Spleen (tissue), 11 donors: ENCODE results near the gene TUBGCP6. TPM values are rescaled to one million over a fixed set of nuclear protein-coding genes. Genes with fewer than 3 reads are reported as not detected.

Experiments
- DNase-seq: peaks from one replicate; pipeline ENCODE4 v3.0.0-alpha.2; 2020
- H3K27ac ChIP-seq, 8 donors: fragments of 200-600 bp; sonication (generic) in 7 of 8; 1 replicate in 4 of 8; 2 replicates in 4 of 8; pipeline versions ENCODE4 v1.5.0 to v1.8.0; 2016 to 2021; ENCODE audit warnings: inconsistent platforms in 4 of 8, mild to moderate bottlenecking in 4 of 8, moderate library complexity in 1 of 8
- H3K27me3 ChIP-seq, 7 donors: fragments of 200-600 bp; sonication (generic) in 6 of 7; replicated peaks in 1 of 7; 1 replicate in 4 of 7; 2 replicates in 3 of 7; pipeline versions ENCODE4 v1.5.0 to v1.8.0; 2016 to 2021; ENCODE audit warnings: inconsistent platforms in 3 of 7, mild to moderate bottlenecking in 1 of 7
- H3K36me3 ChIP-seq, 6 donors: fragments of 200-600 bp; sonication (generic) in 5 of 6; 1 replicate in 4 of 6; 2 replicates in 2 of 6; pipeline versions ENCODE4 v1.5.0 to v1.8.0; 2016 to 2021; ENCODE audit warnings: inconsistent platforms in 2 of 6
- H3K4me1 ChIP-seq, 6 donors: fragments of 200-600 bp; sonication (generic) in 5 of 6; 1 replicate in 3 of 6; 2 replicates in 3 of 6; pipeline versions ENCODE4 v1.5.0 to v1.8.0; 2016 to 2021; ENCODE audit warnings: inconsistent platforms in 3 of 6
- H3K4me3 ChIP-seq, 8 donors: fragments of 200-600 bp; sonication (generic) in 7 of 8; 1 replicate in 4 of 8; 2 replicates in 4 of 8; pipeline versions ENCODE4 v1.5.0 to v1.8.0; 2016 to 2021; ENCODE audit warnings: inconsistent platforms in 4 of 8, mild to moderate bottlenecking in 4 of 8, moderate library complexity in 2 of 8
- H3K9me3 ChIP-seq, 8 donors: fragments of 200-600 bp; sonication (generic) in 7 of 8; 1 replicate in 4 of 8; 2 replicates in 4 of 8; pipeline versions ENCODE4 v1.5.0 to v1.8.0; 2016 to 2021; ENCODE audit warnings: inconsistent platforms in 4 of 8
- CTCF ChIP-seq, 11 experiments: fragments of 200-600 bp in 7 of 11; fragments of 450-650 bp in 4 of 11; sonication (generic) in 4 of 11; IDR thresholded peaks in 8 of 11; conservative IDR thresholded peaks in 3 of 11; 1 replicate in 7 of 11; 2 replicates in 4 of 11; pipeline versions ENCODE4 v1.4.0 to v1.8.0; 2016 to 2021; ENCODE audit warnings: antibody characterized with exemption in 11 of 11, inconsistent platforms in 4 of 11, mild to moderate bottlenecking in 1 of 11
- POLR2A ChIP-seq, 3 donors: fragments of 450-650 bp; IDR thresholded peaks; one replicate each; pipeline ENCODE4 v1.5.1; 2017; ENCODE audit warnings: antibody characterized with exemption in 3 of 3, mild to moderate bottlenecking in 1 of 3
- POLR2AphosphoS5 ChIP-seq, 3 donors: sonication (generic); formaldehyde crosslinking; IDR thresholded peaks; one replicate each; pipeline ENCODE4 v1.5.1; 2017; ENCODE audit warnings: antibody characterized with exemption in 3 of 3
- WGBS, 5 donors: extraction: QIAGEN DNeasy Blood & Tissue Kit in 3 of 5; methylation state at CpG; one replicate each; pipeline versions ENCODE4 v1.1.5 to v1.1.7; 2013 to 2018; 5-methylcytosine and 5-hydroxymethylcytosine counted together
- intact Hi-C: fragments of 100-400 bp; cut with DNase I; formaldehyde crosslinking; loops from one replicate; pipeline ENCODE4 v1.15.0; 2023; ENCODE audit warnings: low total_unique reads
- polyA plus RNA-seq, 3 donors: library from polyadenylated mRNA; stranded (reverse); fragments of 200-250 nt; gene quantifications; one replicate each; pipeline ENCODE4 v1.2.1, GENCODE V29; 2013
- total RNA-seq, 7 donors: library from RNA; depleted of rRNA in 3 of 7; stranded (reverse); fragments of >200 nt in 3 of 7; fragmentation: NEBNext Ultra II Directional in 4 of 7; extraction: Animal tissue kit (Norgen Biotek cat#: 25700) in 4 of 7; gene quantifications; one replicate each; pipeline versions ENCODE4 v1.1.0 to v1.2.1, GENCODE V29; 2016 to 2021
- donor health status: healthy with polysubstance abuse.
- donor health status: DM: no; HTN: no; CAD: no; lungs with moderate emphysema.
- donor health status: DM: no; HTN: no; CAD: no.
- donor health status: Bipolar disorder and iron deficiency.
- donor health status: healthy.
- donor health status: DM: no; HTN: no; CAD: no.
- donor health status: DM: yes; HTN: yes; CAD: no.

TUBGCP6 gene
- total and polyA plus RNA-seq, 10 donors = 36.0 to 98.0 (median 69.3) TPM

- Histone ChIP-seq H3K27me3 (peaks cover 0 to 38% (median 13%) of the 10 kb centered on the region in 7 donors), H3K4me1 (peaks cover 24 to 67% (median 45%) of the 10 kb centered on the region in 6 donors), H3K27ac (peak overlapping the region in 6 of 8 donors; percentile 15 to 99 (median 90)), H3K4me3 (peak overlapping the region in 1 of 8 donors; percentile 87), H3K36me3 (no peaks in the 10 kb centered on the region), H3K9me3 (no peaks in the 10 kb centered on the region)
- no peak for TF ChIP-seq POLR2AphosphoS5 (IDR thresholded peaks at IDR 0.05)
- no peak for TF ChIP-seq CTCF (IDR thresholded peaks at IDR 0.05 in 8 of 11, conservative IDR thresholded peaks at IDR 0.05 in 3 of 11)
- no peak for TF ChIP-seq POLR2A (IDR thresholded peaks at IDR 0.05)
- intact Hi-C loops = no loop called here
- DNase-seq = peak; percentile 80
- 83 to 93% (median 85%) methylated on average over 18 to 19 of the region's 19 CpGs for WGBS, 5 donors
Observed at GRCh38 chr22:50183141-50183971, 61.5 kb downstream of the TUBGCP6 start.

DNA sequence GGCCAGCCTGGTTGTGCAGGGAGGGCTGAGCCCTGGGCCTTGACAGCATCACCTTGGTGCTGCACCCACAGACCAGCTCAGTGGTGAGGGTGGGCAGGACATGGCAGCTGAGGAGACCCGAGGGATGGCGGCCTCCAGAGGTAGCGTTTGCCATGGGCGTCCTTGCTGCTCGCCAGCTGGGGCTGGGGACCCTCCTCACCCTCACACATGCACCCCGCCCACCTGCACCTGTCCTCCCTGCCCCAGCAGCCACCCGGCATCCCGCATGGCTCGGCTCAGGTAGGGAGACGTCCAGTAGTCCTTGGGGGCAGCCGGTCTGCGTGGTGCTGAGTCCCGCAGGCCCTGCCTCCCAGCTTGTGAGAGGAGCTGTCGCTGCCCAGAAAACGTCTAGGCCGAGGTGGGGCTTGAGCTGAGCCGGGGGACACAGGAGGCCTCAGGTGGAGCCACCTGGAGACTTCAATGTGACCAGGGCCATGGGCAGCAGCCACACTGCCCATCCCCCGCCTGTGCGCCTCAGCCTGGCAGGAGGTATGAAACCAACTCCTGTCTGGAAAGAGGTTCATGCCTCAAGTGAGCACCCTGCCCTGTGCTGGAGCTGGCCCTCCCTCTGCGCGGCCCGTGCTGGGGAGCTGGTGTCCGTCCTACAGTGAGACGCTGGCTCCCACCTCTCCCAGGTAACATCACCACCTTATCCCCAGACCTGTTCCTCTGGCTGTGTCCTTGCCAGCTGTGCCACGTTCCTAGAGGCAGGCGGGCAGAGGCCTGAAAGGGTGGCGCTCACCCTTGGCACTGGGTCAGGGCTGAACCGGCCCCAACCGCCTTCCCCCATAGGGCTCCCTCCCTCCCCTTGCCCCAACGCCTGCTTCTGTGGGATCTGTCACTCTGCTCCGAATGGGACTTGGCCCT lies 62.4 kb downstream of the TUBGCP6 start:
- no peak overlapping the region for H3K4me3 ChIP-seq
- peaks cover 21 to 65% (median 40%) of the 10 kb centered on the region in 6 donors for H3K4me1 ChIP-seq
- 85 to 92% (median 89%) methylated on average over 25 to 31 of the region's 31 CpGs for WGBS, 5 donors
- no peak overlapping the region for H3K27ac ChIP-seq
- H3K27me3 ChIP-seq = peaks cover 0 to 48% (median 22%) of the 10 kb centered on the region in 7 donors
- intact Hi-C loops = no loop called here
- H3K36me3 ChIP-seq = no peaks in the 10 kb centered on the region
- TF ChIP-seq POLR2A (IDR thresholded peaks at IDR 0.05) (no peak), CTCF (IDR thresholded peaks at IDR 0.05 in 8 of 11, conservative IDR thresholded peaks at IDR 0.05 in 3 of 11) (no peak), POLR2AphosphoS5 (IDR thresholded peaks at IDR 0.05) (no peak)
- no peaks in the 10 kb centered on the region for H3K9me3 ChIP-seq
- peak; percentile 80 for DNase-seq

DNA sequence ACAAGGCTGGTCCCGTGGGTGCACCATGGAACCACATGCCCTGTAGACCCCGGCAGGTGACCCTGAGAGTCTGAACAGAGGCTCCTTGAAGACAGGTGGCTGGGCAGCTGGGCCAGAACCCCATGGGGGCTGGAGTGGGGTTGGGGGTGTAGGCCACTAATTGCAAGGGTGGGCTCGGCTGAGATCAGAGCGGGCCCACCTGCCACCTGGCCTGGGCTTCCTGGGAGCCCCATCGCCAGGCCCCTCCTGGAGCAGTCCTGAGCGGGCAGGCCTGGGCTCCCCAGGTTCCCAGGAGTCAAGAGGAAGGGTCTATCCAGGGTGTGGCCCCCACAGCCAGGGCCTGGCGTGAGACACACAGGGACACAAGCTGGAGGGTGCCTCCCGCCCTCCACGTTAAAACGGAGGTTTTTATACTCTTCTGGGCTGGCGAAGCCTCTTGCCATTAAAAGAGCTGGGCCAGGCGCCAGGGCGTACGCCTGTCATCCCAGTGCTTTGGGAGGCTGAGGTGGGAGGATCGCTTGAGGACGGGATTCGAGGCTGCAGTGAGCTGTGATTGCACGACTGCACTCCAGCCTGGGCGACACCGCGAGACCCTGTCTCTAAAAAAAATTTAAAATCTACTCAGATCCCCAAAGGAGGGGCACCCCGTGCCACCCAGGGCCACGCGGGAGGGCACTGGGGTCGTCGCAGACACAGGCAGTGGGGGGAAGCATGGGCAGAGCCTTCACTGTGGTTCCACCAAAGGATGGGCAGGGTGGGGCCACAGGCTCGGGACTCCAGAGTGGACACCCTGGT lies 63.9 kb downstream of the TUBGCP6 start:
- Histone ChIP-seq H3K9me3 (no peaks in the 10 kb centered on the region), H3K4me3 (no peak overlapping the region), H3K27ac (no peak overlapping the region), H3K4me1 (peaks cover 12 to 51% (median 28%) of the 10 kb centered on the region in 6 donors), H3K27me3 (peaks cover 0 to 59% (median 26%) of the 10 kb centered on the region in 7 donors), H3K36me3 (no peaks in the 10 kb centered on the region)
- WGBS, 5 donors = 89 to 93% (median 90%) methylated on average over 22 to 27 of the region's 27 CpGs
- peak; percentile 71 for DNase-seq
- intact Hi-C loops = no loop called here
- no peak for TF ChIP-seq CTCF (IDR thresholded peaks at IDR 0.05 in 8 of 11, conservative IDR thresholded peaks at IDR 0.05 in 3 of 11)
- no peak for TF ChIP-seq POLR2AphosphoS5 (IDR thresholded peaks at IDR 0.05)
- no peak for TF ChIP-seq POLR2A (IDR thresholded peaks at IDR 0.05)
